Spleen (tissue), 7 donors: ENCODE data around the gene SORBS1.

ENCODE experiments used
- POLR2A ChIP-seq, 3 donors: fragments of 450-650 bp; IDR thresholded peaks; one replicate each; pipeline ENCODE4 v1.5.1; 2017; ENCODE audit warnings: antibody characterized with exemption in 3 of 3, mild to moderate bottlenecking in 1 of 3
- POLR2AphosphoS5 ChIP-seq, 3 donors: sonication (generic); formaldehyde crosslinking; IDR thresholded peaks; one replicate each; pipeline ENCODE4 v1.5.1; 2017; ENCODE audit warnings: antibody characterized with exemption in 3 of 3
- TF ChIP-seq, protein P1 (sequence below), 11 experiments: fragments of 200-600 bp in 7 of 11; fragments of 450-650 bp in 4 of 11; sonication (generic) in 4 of 11; IDR thresholded peaks in 8 of 11; conservative IDR thresholded peaks in 3 of 11; 1 replicate in 7 of 11; 2 replicates in 4 of 11; pipeline versions ENCODE4 v1.4.0 to v1.8.0; 2016 to 2021; ENCODE audit warnings: antibody characterized with exemption in 11 of 11, inconsistent platforms in 4 of 11, mild to moderate bottlenecking in 1 of 11
- donor health status: DM: no; HTN: no; CAD: no; lungs with moderate emphysema.
- donor health status: DM: no; HTN: no; CAD: no.
- donor health status: DM: no; HTN: no; CAD: no.

DNA sequence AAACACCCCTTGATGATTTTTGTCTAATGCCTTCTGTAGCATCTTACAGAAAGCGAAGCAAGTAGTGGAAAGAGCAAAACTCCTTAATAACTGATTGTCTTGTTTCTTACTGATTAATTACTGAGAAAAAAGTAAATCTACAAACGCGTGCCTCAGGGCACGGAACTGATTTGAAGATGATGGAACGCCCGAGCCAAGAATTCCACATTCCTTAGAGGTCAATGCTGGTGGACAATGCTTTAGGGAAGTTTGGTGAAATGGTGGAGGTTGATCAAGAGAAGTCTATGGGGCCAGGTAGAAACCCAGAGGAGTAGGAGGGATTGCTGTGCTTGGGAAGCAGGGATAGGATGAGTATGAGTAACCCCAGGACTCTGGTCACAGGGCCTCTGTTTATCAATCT, 5.0 kb upstream of the SORBS1 start:
- TF ChIP-seq, protein P1, sequence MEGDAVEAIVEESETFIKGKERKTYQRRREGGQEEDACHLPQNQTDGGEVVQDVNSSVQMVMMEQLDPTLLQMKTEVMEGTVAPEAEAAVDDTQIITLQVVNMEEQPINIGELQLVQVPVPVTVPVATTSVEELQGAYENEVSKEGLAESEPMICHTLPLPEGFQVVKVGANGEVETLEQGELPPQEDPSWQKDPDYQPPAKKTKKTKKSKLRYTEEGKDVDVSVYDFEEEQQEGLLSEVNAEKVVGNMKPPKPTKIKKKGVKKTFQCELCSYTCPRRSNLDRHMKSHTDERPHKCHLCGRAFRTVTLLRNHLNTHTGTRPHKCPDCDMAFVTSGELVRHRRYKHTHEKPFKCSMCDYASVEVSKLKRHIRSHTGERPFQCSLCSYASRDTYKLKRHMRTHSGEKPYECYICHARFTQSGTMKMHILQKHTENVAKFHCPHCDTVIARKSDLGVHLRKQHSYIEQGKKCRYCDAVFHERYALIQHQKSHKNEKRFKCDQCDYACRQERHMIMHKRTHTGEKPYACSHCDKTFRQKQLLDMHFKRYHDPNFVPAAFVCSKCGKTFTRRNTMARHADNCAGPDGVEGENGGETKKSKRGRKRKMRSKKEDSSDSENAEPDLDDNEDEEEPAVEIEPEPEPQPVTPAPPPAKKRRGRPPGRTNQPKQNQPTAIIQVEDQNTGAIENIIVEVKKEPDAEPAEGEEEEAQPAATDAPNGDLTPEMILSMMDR (IDR thresholded peaks at IDR 0.05 in 8 of 11, conservative IDR thresholded peaks at IDR 0.05 in 3 of 11) = no peak
- no peak for TF ChIP-seq POLR2AphosphoS5 (IDR thresholded peaks at IDR 0.05)
- TF ChIP-seq POLR2A (IDR thresholded peaks at IDR 0.05) = no peak
